CD4-positive, alpha-beta T cell treated with Interleukin-17A for 1 hour (primary cell): ENCODE results near the gene MAP3K10.

Source experiments
- DNase-seq: peaks from one replicate; pipeline ENCODE4 v3.0.0-alpha.2; 2020

Gene MAP3K10

GRCh38 chr19:40175820-40176219, 15.4 kb upstream of the MAP3K10 start:
- DNase-seq = no peak

GRCh38 chr19:40177286-40178070, 13.7 kb upstream of the MAP3K10 start:
- DNase-seq = no peak

- no peak for DNase-seq
Measured at GRCh38 chr19:40178756-40179155, 12.5 kb upstream of the MAP3K10 start.

GRCh38 chr19:40184273-40184672, 7.0 kb upstream of the MAP3K10 start:
- DNase-seq = no peak

- peak; percentile 19 for DNase-seq
Measured at GRCh38 chr19:40191836-40192646, 815 bp downstream of the MAP3K10 start.

GRCh38 chr19:40192758-40193586, 1.7 kb downstream of the MAP3K10 start:
- no peak for DNase-seq

GRCh38 chr19:40193587-40193849, 2.3 kb downstream of the MAP3K10 start:
- no peak for DNase-seq

GRCh38 chr19:40198272-40198990, 7.2 kb downstream of the MAP3K10 start:
- no peak for DNase-seq

- no peak for DNase-seq
Measured at GRCh38 chr19:40200341-40201099, 9.3 kb downstream of the MAP3K10 start.

- DNase-seq = no peak
Measured at GRCh38 chr19:40204381-40204780, 13.2 kb downstream of the MAP3K10 start.

- no peak for DNase-seq
Measured at GRCh38 chr19:40205760-40206159, 14.5 kb downstream of the MAP3K10 start.

- DNase-seq = no peak
Measured at GRCh38 chr19:40208602-40209001, 17.4 kb downstream of the MAP3K10 start.

- no peak for DNase-seq
Measured at GRCh38 chr19:40210889-40211288, 19.7 kb downstream of the MAP3K10 start.

- no peak for DNase-seq
Measured at GRCh38 chr19:40213251-40213829, 22.1 kb downstream of the MAP3K10 start.

- DNase-seq = no peak
Measured at GRCh38 chr19:40213882-40214570, 22.8 kb downstream of the MAP3K10 start.

- DNase-seq = no peak
Measured at GRCh38 chr19:40214936-40215335, 23.7 kb downstream of the MAP3K10 start.

- no peak for DNase-seq
Measured at GRCh38 chr19:40216013-40216776, 25.0 kb downstream of the MAP3K10 start.

- DNase-seq = no peak
Measured at GRCh38 chr19:40216777-40217026, 25.5 kb downstream of the MAP3K10 start.

- no peak for DNase-seq
Measured at GRCh38 chr19:40217027-40217810, 26.0 kb downstream of the MAP3K10 start.
